NCI-H2171 (cell line): ENCODE results near the gene UNC45B.
"Not testable (repeated sequence)": the region's sequence is repeated elsewhere in the genome, so short reads cannot be mapped to it uniquely, and the experiment has no call there.

Source experiments
- DNase-seq: peaks from one replicate; lab custom pipeline; 2025; lab: John Stamatoyannopoulos, UW

Gene UNC45B

DNA sequence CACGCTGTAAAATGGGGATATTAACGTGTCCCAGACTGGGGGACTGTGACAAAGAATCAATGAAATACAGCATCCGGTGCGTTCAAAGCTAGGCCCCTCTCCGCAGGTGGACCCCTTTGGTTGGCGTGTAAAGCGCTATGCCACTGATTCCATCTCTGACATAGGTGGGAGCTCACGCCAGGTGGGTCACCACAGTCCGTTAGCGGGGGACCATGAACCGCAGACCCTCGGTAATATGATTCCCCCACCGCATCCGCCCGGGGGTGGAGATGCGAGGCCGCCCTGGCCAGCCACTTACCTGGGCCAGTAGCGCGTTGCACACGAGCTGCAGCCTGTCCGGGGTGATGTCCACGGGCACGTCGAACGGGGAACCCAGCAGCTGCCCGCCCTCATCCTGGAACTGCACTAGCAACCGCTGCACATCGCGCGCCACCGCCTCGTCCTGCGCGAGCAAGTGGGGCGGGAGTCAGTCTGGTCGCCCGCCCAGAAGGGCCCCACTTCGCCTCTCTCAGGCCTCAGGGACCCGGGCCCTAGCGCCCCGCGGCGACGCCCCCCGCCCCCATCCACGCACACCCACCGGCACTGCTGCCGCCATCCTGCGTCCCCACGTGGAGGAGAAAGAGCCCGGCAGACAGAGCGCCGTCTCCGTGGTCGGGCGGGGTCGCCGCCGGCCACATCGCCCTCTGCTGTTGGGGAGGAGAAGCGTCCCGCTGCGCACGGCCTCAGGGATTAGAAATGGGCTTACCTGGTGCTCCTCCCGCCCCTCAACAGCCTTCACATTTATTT is 5.7 kb upstream of the UNC45B start, which contains the start of gene NLE1:
NLE1 (minus strand) TSS at position 623 of the 786 bp plus-strand sequence; CDS start at position 595, 28 bp downstream.
- peak; percentile 76 for DNase-seq

DNA sequence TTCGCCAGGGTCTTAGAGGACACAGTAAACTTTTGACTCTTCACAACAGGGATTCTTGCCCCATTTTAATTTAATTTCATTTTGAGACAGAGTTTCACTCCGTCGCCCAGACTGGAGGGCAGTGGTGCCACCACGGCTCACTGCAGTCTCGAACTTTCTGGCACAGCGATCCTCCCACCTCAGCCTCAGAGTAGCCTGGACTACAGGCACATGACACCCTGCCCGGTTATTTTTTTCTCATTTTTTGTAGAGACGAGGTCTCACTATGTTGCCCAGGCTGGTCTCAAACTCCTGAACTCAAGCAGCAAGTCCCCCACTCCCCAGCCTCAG is 5.2 kb upstream of the UNC45B start:
- no peak for DNase-seq

DNA sequence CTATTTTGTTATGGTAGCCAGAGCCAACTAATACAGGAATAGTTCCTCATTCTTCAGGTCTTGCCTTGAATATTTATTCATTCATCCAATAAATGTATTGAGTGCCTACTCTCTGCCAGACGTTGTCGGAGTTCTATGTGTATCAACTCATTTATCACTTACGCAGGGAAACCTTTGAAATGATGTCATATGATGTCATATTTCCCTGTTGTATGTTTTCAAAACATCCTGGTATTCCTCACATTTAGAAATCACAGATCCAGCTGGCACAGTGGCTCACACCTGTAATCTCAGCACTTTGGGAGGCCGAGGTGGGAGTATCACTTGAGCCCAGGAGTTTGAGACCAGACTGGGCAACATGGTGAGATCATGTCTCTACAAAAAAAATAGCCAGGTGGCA is 2.8 kb upstream of the UNC45B start:
- DNase-seq, result no peak

DNA sequence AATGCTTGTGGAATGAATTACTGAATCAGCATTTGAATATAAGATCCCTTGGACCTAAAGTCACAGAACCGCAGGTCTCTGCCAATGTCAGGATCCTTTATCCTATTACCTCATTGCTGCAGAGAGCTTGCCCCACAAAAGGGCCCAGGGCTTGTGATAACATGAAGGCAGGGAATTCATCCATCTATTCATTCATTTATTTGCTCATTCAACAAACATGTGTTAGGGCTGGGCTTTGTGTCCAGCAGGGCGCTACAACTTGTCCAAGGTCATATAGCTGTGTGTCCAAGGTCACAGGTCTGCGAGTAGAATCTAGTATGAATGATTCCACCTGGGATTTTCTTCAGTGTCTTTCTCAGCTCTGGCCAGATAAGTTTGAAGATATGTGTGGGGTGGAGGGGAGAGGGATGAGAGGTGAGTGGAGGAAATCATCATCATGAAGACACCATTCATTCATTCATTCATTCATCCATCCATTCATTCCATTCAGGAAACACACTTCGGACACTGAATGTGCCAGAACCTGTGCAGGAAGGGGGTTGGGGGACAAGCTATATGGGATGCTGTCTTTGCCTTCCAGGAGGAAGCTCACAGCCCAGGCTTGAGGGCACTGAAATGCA is 1.3 kb upstream of the UNC45B start:
- no peak for DNase-seq

DNA sequence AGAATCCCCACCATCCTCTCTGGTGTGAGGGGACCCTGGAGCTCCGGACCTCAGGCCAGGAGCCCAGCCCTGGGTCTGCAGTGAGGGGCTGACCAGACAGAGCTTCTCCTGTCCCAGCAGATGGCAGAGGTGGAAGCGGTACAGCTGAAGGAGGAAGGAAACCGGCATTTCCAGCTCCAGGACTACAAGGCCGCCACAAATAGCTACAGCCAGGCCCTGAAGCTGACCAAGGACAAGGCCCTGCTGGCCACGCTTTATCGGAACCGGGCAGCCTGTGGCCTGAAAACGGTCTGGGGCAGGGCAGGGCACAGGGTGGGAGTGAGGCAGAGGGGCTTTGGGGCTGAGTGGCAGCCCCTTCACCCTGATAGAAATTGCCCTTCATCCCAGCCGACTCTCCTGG is 527 bp downstream of the UNC45B start:
- DNase-seq, result no peak

DNA sequence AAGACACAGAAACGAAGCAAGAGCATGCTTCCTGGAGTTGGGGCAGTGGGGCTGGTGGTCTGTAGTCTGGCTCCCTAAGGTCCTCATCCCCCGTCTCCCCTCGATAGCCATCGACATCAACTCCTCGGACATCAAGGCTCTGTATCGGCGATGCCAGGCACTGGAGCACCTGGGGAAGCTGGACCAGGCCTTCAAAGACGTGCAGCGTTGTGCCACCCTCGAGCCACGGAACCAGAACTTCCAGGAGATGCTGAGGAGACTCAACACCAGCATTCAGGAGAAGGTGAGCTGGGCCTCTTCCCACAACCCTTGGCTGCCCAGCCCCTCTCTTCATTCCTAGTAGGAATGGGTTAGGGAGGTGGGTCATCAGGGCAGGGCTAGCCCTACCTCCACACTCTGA is 2.3 kb downstream of the UNC45B start:
- DNase-seq, result no peak

DNA sequence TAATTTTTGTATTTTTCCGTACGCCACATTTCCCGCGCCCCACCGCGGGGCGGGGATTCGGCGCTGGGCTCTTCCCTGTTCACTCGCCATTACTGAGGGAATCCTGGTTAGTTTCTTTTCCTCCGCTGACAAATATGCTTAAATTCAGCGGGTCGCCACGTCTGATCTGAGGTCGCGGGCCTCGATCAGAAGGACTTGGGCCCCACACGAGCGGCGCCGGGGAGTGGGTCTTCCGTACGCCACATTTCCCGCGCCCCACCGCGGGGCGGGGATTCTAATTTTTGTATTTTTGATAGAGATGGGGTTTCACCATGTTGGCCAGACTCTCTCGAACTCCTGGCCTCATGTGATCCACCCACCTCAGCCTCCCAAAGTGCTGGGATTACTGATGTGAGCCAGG is 3.5 kb downstream of the UNC45B start:
- not testable (repeated sequence) for DNase-seq

DNA sequence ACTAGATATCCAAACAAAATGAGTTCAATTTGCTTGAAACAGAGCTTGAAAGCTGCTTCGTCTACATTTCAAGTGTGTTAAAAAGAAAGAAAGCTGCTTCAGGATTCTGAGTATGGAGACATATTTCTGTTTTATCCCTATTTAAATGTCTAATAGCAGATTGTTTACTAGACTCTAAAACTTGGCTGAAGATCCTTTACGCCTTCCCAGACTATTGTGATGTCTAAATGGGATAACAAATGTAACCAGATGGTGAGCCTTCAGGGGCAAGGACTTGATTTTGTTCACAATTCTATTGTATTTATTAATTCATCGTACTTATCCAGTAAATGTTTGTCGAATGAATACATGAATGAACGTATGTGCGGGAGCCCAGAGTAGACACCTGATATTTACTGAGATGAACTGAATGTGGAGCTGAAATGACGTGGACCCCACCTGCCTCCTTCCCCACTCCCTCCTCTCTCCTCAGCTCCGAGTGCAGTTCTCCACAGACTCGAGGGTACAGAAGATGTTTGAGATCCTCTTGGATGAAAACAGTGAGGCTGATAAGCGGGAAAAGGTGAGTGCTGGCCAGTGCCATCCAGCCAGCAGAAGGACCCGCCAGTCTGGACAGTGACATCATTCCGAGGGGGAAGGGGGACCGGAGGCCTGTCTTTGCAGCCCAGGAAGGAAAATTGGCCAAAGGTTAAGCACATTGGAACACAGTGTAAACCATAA is 5.0 kb downstream of the UNC45B start:
- no peak for DNase-seq

DNA sequence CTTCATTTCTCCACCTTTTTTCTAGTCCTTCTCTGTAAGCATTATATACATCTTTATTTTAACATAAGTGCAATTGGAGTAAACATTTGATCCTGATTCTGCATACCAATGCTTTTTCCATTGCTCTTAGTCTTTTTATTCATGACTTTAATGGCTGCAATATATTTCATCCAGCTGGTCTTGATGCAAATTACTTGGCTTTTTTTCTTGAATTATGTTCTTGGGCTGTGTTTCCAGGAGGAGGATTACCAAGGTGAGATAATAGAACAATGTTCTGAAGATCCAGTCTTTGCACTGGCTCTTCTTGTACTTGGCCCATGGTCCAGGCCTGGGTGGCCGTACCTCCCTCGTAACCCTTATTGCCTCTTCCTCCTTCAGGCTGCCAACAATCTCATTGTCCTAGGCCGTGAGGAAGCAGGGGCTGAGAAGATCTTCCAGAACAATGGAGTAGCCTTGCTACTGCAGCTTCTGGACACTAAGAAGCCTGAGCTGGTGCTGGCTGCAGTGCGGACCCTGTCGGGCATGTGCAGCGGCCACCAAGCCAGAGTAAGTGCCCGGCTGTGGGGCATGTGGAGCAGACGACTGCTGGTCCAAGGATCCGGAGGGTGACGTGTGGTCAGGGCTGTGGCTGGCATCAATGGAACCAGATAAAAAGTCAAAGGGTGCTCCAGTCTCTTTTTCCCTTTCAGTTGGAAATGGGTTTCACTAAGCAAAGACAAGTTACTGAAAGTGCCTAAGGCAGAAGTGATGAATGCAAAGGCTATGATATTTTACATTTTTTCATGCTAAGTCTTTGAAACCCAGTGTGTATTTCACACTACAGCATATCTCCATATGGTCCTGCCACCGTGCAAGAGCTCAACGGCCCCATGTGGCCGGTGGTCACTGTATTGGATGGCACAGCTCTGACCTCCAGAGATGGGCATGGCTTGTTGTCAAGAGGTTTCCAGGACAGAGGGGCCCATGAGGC is 6.9 kb downstream of the UNC45B start:
- no peak for DNase-seq

DNA sequence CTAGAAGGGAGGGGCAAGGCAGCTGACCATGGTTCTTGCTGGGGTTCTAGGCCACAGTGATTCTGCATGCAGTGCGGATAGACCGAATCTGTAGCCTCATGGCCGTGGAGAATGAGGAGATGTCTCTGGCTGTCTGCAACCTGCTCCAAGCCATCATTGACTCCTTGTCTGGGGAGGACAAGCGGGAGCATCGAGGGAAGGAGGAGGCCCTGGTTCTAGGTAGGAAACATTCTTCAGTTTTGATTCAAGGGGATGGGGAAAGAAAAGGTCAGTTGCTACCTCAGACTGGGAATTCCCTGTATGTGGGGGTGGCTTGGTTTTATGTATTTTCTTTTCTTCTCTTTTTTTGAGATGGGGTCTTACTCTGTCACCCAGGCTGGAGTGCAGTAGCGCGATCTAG is 7.6 kb downstream of the UNC45B start:
- no peak for DNase-seq

DNA sequence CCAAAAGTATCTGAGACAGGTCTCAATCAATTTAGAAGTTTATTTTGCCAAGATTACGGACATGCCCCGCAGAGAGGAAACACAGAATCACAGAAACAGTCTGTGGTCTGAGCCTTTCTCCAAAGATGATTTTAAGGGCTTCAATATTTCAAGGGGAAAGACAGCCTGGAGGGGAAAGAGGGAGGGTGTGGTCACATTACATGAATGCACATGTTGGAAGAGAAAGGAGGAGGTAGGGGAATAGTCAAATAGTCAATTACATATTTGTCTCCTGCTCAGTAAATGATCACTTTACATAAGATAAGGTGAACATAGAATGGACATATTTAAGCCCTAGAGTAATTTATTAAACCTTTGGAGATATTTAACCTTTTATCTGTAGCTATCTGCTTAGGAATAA is 12.3 kb downstream of the UNC45B start:
- no peak for DNase-seq

DNA sequence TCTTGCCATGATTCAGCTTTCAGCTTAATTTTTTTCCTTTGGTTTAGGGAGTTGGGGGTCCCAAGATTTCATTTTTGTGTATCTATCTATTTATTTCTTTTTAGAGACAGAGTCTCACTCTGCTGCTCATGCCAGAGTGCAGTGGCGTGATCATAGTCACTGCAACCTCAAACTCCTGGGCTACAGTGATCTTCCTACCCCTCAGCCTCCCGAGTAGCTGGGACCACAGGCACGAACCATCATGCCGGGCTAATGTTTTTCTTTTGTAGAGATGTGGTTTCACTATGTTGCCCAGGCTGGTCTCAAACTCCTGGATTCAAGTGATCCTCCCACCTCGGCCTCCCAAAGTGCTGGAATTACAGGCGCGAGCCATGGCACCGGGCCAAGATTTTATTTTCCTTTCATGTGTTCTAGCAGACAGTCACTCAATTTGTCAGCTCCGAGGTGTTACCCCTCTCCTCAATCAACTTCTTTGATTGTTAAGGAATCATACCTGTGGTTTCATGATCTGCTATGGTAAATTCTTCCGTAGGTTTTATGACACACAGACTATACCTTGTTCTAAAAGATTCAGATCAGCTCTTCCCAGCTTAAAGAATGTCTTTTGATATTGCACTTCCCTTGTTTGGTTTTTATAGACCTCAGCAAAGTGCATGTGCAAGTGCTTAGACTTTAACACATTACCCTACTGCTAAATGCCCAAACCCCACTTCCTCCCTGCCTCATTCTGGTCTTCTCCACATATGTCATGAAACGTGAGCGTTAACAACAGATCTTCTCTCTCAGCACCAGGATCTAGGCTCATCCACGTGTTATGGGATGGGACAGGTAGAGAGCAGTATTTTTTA is 13.0 kb downstream of the UNC45B start:
- DNase-seq, result no peak

DNA sequence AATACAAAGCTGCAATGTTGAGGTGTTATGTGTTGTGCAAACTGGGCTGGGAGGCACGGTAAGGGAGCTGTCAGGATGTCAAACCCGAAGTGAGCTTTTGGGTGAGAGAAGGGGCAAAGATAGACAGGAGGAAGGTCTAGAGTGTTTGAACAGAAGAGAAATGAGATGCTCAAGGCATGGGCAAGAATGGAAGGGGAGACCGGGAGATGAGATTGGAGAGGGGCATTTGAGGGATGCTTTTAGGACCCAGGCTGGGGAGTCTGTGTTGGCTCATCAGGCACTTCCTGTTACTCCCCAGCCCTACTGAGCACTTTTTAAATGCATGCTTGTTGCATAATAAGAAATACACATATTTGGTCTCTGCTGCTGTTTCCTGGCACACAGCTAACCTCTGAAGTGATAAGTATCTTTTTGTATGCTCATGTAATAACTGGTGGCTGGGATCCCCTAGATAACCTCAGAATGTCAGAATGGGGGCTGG is 13.7 kb downstream of the UNC45B start:
- DNase-seq, result no peak

DNA sequence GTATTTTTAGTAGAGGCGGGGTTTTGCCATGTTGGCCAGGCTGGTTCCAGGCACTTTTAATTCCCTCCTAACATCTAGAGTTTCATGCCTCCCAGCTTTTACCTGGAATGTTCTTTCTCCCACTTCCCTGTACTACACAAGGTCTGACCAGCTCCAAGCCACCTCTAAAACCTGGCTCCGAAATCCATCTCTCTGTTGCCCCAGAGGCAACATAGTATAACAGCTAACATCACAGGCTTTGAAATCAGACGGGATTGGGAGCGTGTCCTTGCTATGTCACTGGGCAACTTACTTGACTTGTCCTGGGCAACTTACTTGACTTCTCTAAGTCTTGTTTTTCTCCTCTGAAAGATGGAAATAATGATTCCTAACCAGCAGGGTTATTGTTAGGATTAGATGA is 15.1 kb downstream of the UNC45B start:
- no peak for DNase-seq

DNA sequence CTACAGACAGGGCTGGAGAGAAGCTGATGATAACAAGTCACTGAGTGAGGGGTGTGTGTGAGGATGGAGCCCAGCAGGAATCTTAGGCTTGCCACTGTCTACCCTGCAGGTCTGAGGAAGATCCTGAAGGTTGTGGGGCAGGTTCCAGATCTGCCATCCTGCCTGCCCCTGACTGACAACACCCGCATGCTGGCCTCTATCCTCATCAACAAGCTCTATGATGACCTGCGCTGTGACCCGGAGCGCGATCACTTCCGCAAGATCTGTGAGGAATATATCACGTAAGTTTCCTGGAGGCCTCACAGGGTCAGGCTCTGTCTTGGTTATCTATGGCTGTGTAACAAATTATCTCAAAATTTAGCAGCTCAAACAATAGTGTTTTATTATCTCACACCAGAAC is 16.3 kb downstream of the UNC45B start:
- DNase-seq, result no peak

DNA sequence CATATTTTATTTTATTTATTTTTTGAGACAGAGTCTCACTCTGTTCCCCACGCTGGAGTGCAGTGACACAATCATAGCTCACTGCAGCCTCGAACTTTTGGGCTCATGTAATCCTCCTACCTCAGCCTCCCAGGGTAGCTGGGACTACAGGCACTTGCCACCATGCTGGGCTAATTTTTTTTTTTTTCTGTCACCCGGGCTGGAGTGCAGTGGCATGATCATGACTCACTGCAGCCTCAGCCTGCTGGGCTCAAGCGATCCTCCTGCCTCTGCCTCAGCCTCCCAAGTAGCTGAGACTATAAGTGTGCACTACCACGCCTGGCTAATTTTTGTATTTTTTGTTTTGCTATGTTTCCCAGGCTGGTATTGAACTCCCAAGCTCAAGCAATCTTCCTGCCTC is 17.1 kb downstream of the UNC45B start:
- DNase-seq, result no peak

DNA sequence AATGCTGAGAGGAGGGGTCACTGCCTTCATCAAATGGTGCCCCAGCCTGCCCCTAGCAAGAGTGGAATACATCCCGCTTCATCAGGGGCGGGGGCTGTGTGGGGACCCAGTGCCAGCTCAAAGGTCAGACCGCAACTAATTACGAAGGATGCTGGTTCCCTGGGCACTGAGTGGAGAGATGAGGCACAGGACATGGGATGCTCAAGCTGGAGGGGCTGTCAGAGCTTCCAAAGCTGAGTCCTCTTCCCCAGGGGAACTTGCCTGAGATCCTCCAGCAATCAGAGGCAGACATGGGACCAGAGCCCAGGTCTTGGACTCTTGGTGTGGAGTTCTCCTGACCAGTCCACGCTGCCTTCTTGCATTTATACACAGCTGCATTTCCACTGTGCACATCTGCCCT is 18.9 kb downstream of the UNC45B start:
- no peak for DNase-seq

DNA sequence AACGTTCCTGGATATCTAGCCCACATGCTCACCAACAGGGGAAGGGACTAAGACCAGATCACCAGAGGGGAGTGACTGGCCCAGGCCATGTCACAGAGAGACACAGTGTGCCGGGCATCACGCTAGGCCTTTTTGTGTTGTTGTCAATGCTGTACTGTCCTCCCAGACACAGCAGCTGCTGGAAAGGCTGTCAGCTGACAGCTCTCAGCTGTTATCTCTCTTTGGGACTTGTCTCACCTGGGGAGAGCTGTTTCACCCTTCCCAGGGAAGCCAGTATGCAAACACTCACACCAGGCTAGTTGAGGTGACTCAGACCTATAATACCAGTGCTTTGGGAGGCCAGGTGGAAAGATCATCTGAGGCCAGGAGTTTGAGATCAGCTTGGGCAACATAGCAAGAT is 19.4 kb downstream of the UNC45B start:
- DNase-seq, result no peak

DNA sequence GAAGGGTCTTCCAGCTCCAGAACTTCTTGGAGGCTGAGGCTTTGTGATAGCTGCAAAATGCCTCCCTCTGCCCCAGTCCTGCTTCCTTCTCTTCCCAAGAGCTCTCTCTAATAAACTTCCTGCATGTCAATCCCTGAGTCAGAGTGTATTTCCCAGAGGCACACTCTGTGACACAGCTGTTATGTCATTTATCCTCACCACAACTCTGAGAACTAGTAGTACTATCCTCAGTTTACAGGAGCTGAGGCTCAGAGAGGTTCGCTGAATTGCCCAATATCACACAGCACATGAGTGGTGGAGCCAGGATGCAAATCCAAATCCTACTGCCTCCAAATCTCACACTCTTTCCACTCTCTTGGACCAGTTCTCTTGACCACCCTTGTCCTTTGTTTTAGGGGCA is 20.0 kb downstream of the UNC45B start:
- no peak for DNase-seq

DNA sequence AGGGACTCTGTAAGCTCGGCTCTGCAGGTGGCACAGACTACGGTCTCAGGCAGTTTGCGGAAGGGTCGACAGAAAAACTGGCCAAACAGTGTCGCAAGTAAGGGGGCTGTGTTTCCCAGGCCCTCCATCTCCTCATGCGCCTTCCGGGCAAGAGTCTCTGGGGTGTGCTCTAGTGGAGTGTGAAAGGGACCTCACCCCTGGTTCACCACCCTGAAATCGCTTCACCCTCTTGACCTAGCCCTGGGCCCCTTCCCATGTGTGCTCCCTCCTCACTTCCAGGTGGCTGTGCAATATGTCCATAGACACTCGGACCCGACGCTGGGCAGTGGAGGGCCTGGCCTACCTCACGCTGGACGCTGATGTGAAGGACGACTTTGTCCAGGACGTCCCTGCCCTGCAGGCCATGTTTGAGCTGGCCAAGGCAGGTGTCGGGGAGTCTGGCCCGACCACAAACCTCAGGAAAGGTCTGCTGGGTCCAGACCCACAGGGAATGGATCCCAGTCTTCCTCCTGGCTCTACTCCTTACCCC is 22.3 kb downstream of the UNC45B start:
- no peak for DNase-seq
